Measurements from ENCODE around the gene MCHR1. TPM values are rescaled to one million over a fixed set of nuclear protein-coding genes. Genes with fewer than 3 reads are reported as not detected.
A peak's percentile ranks its signal among the peaks of the same experiment; 100 is the strongest.

MCHR1 gene
- polyA plus RNA-seq, 1 of the 3 experiments (the other 2 are of a cell fraction) = 0.33 TPM

- Histone ChIP-seq H3K9ac (peak overlapping the region; percentile 58; the same call in 1 of the 2 replicates), H3K79me2 (ENCODE audit: insufficient read depth) (no peaks in the 10 kb centered on the region), H3F3A (replicated peaks; ENCODE audit: insufficient read depth) (no peaks in the 10 kb centered on the region), H3K4me2 (no peak overlapping the region), H4K20me1 (ENCODE audit: insufficient read depth) (no peaks in the 10 kb centered on the region), H3K4me3 (ENCODE audit: low read depth in 2 of 2, low read length in 1 of 2) (no peak overlapping the region), H3K36me3 (replicated peaks in 1 of 2; ENCODE audit: control insufficient read depth in 1 of 2, insufficient read depth in 2 of 2, low read length in 1 of 2) (no peaks in the 10 kb centered on the region), H3K27me3 (ENCODE audit: insufficient read depth) (no peaks in the 10 kb centered on the region), H3K4me1 (ENCODE audit: control insufficient read depth in 1 of 2, insufficient read depth in 2 of 2, low read depth in 1 of 2, low read length in 1 of 2) (peaks cover 0 to 13% of the 10 kb centered on the region in 2 experiments; a peak in 1 of 4 replicates), H3K9me3 (no peaks in the 10 kb centered on the region), H2AFZ (ENCODE audit: low read depth) (no peak overlapping the region), H3K27ac (ENCODE audit: low read depth in 2 of 2, low read length in 1 of 2) (peak overlapping the region in 1 of 2 experiments; percentile 89; a peak in 2 of 4 replicates), H3K9me2 (no peaks in the 10 kb centered on the region)
- no peak for DNase-seq
- TF ChIP-seq REST (IDR thresholded peaks at IDR 0.05; ENCODE audit: low read depth, low read length) = no peak
- no peak for TF ChIP-seq FOXM1 (IDR thresholded peaks at IDR 0.05; ENCODE audit: low read depth)
- TF ChIP-seq EZH2phosphoT487 (IDR thresholded peaks at IDR 0.05; ENCODE audit: borderline replicate concordance, low read depth) = no peak
- TF ChIP-seq EP300 (IDR thresholded peaks at IDR 0.05; ENCODE audit: borderline replicate concordance in 1 of 2, low read depth in 1 of 2, low read length in 1 of 2) = no peak
- TF ChIP-seq MXI1 (IDR thresholded peaks at IDR 0.05; ENCODE audit: low read depth, low read length) = no peak
- TF ChIP-seq FOSL2 (IDR thresholded peaks at IDR 0.05; ENCODE audit: borderline replicate concordance, low read depth) = no peak
- ChIA-PET POLR2A (no interaction called here), CTCF (interaction anchor here (1.1 kb wide), 1 partner anchor 29 kb away, joined by 6 read pairs; no protein-coding TSS in a partner anchor)
- 96% methylated on average over 12 of the region's 12 CpGs for WGBS (ENCODE audit: low lambda C conversion rate)
These were observed 33.0 kb downstream of the MCHR1 start for GRCh38 chr22:40712311-40712710.

GRCh38 chr22:40714499-40715337 is 35.4 kb downstream of the MCHR1 start:
- ChIA-PET POLR2A (no interaction called here), CTCF (interaction anchor here (1.0 kb wide), 1 partner anchor 31 kb away, joined by 4 read pairs; no protein-coding TSS in a partner anchor)
- Histone ChIP-seq H3F3A (replicated peaks; ENCODE audit: insufficient read depth) (no peaks in the 10 kb centered on the region), H3K9me2 (no peaks in the 10 kb centered on the region), H3K4me2 (no peak overlapping the region), H3K4me3 (ENCODE audit: low read depth in 2 of 2, low read length in 1 of 2) (no peak overlapping the region), H2AFZ (ENCODE audit: low read depth) (no peak overlapping the region), H4K20me1 (ENCODE audit: insufficient read depth) (no peaks in the 10 kb centered on the region), H3K9me3 (no peaks in the 10 kb centered on the region), H3K79me2 (ENCODE audit: insufficient read depth) (no peaks in the 10 kb centered on the region), H3K9ac (no peak overlapping the region), H3K27me3 (ENCODE audit: insufficient read depth) (no peaks in the 10 kb centered on the region), H3K4me1 (ENCODE audit: control insufficient read depth in 1 of 2, insufficient read depth in 2 of 2, low read depth in 1 of 2, low read length in 1 of 2) (peaks cover 0 to 13% of the 10 kb centered on the region in 2 experiments; a peak in 1 of 4 replicates), H3K27ac (ENCODE audit: low read depth in 2 of 2, low read length in 1 of 2) (no peak overlapping the region), H3K36me3 (replicated peaks in 1 of 2; ENCODE audit: control insufficient read depth in 1 of 2, insufficient read depth in 2 of 2, low read length in 1 of 2) (no peaks in the 10 kb centered on the region)
- DNase-seq = no peak
- 79% methylated on average over 13 of the region's 13 CpGs for WGBS (ENCODE audit: low lambda C conversion rate)
- TF ChIP-seq NRF1 (IDR thresholded peaks at IDR 0.05; ENCODE audit: low read depth, low read length) (no peak), CHD2 (IDR thresholded peaks at IDR 0.05; ENCODE audit: low read length, partially characterized antibody) (no peak), GATA2 (CRISPR knock-in tag; IDR thresholded peaks at IDR 0.05) (no peak), CTCF (IDR thresholded peaks at IDR 0.05) (no peak)

All from SK-N-SH (cell line).